ENCODE results near the gene SCP2. TPM values are rescaled to one million over a fixed set of nuclear protein-coding genes. Genes with fewer than 3 reads are reported as not detected.
"Not testable (repeated sequence)": the region's sequence is repeated elsewhere in the genome, so short reads cannot be mapped to it uniquely, and the experiment has no call there.

Gene SCP2
- total RNA-seq, 2 experiments from 2014 or later, result 63.9 to 75.5 TPM

- POLR2A ChIA-PET, result interaction anchor here (1.9 kb wide), 1 partner anchor 18 kb away, joined by 6 read pairs; no protein-coding TSS in a partner anchor
- CTCF ChIA-PET (ENCODE audit: unreplicated experiment), result no interaction called here
Measured at GRCh38 chr1:52996653-52997052, 69.6 kb downstream of the SCP2 start.

GRCh38 chr1:53001128-53001527, 74.1 kb downstream of the SCP2 start:
- TF ChIP-seq CTCF (conservative IDR thresholded peaks at IDR 0.05; ENCODE audit: low read length) (no peak), EZH2phosphoT487 (IDR thresholded peaks at IDR 0.05; ENCODE audit: borderline replicate concordance, low read depth, low read length) (no peak)
- no TSS peak for BruUV-seq (replicated peaks)
- Histone ChIP-seq H3K4me3 (ENCODE audit: low read depth, low read length, poor library complexity, severe bottlenecking) (no peak overlapping the region), H4K20me1 (ENCODE audit: insufficient read depth, low read length) (no peaks in the 10 kb centered on the region), H3K36me3 (ENCODE audit: insufficient read depth, low read length) (no peaks in the 10 kb centered on the region), H3K79me2 (ENCODE audit: insufficient read depth, low read depth, low read length) (no peaks in the 10 kb centered on the region), H3K9me2 (ENCODE audit: insufficient read depth, low read length) (no peaks in the 10 kb centered on the region), H3K4me2 (ENCODE audit: low read length) (no peak overlapping the region), H3K9me3 (ENCODE audit: low read length) (no peaks in the 10 kb centered on the region), H2AFZ (ENCODE audit: low read length) (no peak overlapping the region), H3K4me1 (ENCODE audit: insufficient read depth, low read length, poor library complexity, severe bottlenecking) (no peaks in the 10 kb centered on the region), H3K27ac (ENCODE audit: low read depth, low read length, poor library complexity, severe bottlenecking) (no peak overlapping the region)
- ChIA-PET CTCF (ENCODE audit: unreplicated experiment) (no interaction called here), POLR2A (interaction anchor here (0.6 kb wide), 1 partner anchor 740 kb away, joined by 3 read pairs; no protein-coding TSS in a partner anchor)
- DNase-seq (ENCODE audit: low spot score), result no peak
- intact Hi-C loops (cut with micrococcal nuclease; ENCODE audit: unreplicated experiment), result no loop called here

More at GRCh38 chr1:52996653-52997052, 69.6 kb downstream of the SCP2 start:
- H3K4me2 ChIP-seq (ENCODE audit: low read length), result no peak overlapping the region
- no peak overlapping the region for H3K27ac ChIP-seq (ENCODE audit: low read depth, low read length, poor library complexity, severe bottlenecking)
- no peaks in the 10 kb centered on the region for H3K79me2 ChIP-seq (ENCODE audit: insufficient read depth, low read depth, low read length)
- no peak for DNase-seq (ENCODE audit: low spot score)
- H3K4me3 ChIP-seq (ENCODE audit: low read depth, low read length, poor library complexity, severe bottlenecking), result no peak overlapping the region
- no TSS peak for BruUV-seq (replicated peaks)
- no peaks in the 10 kb centered on the region for H3K4me1 ChIP-seq (ENCODE audit: insufficient read depth, low read length, poor library complexity, severe bottlenecking)
- no peaks in the 10 kb centered on the region for H3K9me3 ChIP-seq (ENCODE audit: low read length)
- no peaks in the 10 kb centered on the region for H3K9me2 ChIP-seq (ENCODE audit: insufficient read depth, low read length)
- no peak for TF ChIP-seq CTCF (conservative IDR thresholded peaks at IDR 0.05; ENCODE audit: low read length)
- no peak overlapping the region for H2AFZ ChIP-seq (ENCODE audit: low read length)
- no peaks in the 10 kb centered on the region for H3K36me3 ChIP-seq (ENCODE audit: insufficient read depth, low read length)
- no peaks in the 10 kb centered on the region for H4K20me1 ChIP-seq (ENCODE audit: insufficient read depth, low read length)
- intact Hi-C loops (cut with micrococcal nuclease; ENCODE audit: unreplicated experiment), result no loop called here

- H3K4me1 ChIP-seq (ENCODE audit: insufficient read depth, low read length, poor library complexity, severe bottlenecking); H4K20me1 ChIP-seq (ENCODE audit: insufficient read depth, low read length); H3K4me3 ChIP-seq (ENCODE audit: low read depth, low read length, poor library complexity, severe bottlenecking); H3K27ac ChIP-seq (ENCODE audit: low read depth, low read length, poor library complexity, severe bottlenecking); H3K79me2 ChIP-seq (ENCODE audit: insufficient read depth, low read depth, low read length); H3K36me3 ChIP-seq (ENCODE audit: insufficient read depth, low read length); intact Hi-C loops (cut with micrococcal nuclease; ENCODE audit: unreplicated experiment); BruUV-seq (replicated peaks); H3K9me2 ChIP-seq (ENCODE audit: insufficient read depth, low read length); H2AFZ ChIP-seq (ENCODE audit: low read length); CTCF ChIA-PET (ENCODE audit: unreplicated experiment); POLR2A ChIA-PET; DNase-seq (ENCODE audit: low spot score); H3K4me2 ChIP-seq (ENCODE audit: low read length); H3K9me3 ChIP-seq (ENCODE audit: low read length): not testable (repeated sequence)
Measured at GRCh38 chr1:53006612-53007011, 79.5 kb downstream of the SCP2 start.

- CTCF ChIA-PET (ENCODE audit: unreplicated experiment); H4K20me1 ChIP-seq (ENCODE audit: insufficient read depth, low read length); BruUV-seq (replicated peaks); H3K36me3 ChIP-seq (ENCODE audit: insufficient read depth, low read length); H3K9me2 ChIP-seq (ENCODE audit: insufficient read depth, low read length); H3K27ac ChIP-seq (ENCODE audit: low read depth, low read length, poor library complexity, severe bottlenecking); H3K9me3 ChIP-seq (ENCODE audit: low read length); DNase-seq (ENCODE audit: low spot score); H3K4me3 ChIP-seq (ENCODE audit: low read depth, low read length, poor library complexity, severe bottlenecking); H3K4me1 ChIP-seq (ENCODE audit: insufficient read depth, low read length, poor library complexity, severe bottlenecking); H3K4me2 ChIP-seq (ENCODE audit: low read length); POLR2A ChIA-PET; H2AFZ ChIP-seq (ENCODE audit: low read length); H3K79me2 ChIP-seq (ENCODE audit: insufficient read depth, low read depth, low read length): not testable (repeated sequence)
- intact Hi-C loops (cut with micrococcal nuclease; ENCODE audit: unreplicated experiment), result loop anchor here (5.0 to 10.0 kb wide), 2 partner anchors 172 to 305 kb away; no protein-coding TSS in a partner anchor
Measured at GRCh38 chr1:53010247-53010646, 83.2 kb downstream of the SCP2 start.

Measured in OCI-LY7 (cell line).